ENCODE data around the gene KIAA1217. TPM values are rescaled to one million over a fixed set of nuclear protein-coding genes. Genes with fewer than 3 reads are reported as not detected.

Gene KIAA1217
- total RNA-seq, 4 donors from 2014 or later = 67.3 to 104 (median 89.8) TPM

DNA sequence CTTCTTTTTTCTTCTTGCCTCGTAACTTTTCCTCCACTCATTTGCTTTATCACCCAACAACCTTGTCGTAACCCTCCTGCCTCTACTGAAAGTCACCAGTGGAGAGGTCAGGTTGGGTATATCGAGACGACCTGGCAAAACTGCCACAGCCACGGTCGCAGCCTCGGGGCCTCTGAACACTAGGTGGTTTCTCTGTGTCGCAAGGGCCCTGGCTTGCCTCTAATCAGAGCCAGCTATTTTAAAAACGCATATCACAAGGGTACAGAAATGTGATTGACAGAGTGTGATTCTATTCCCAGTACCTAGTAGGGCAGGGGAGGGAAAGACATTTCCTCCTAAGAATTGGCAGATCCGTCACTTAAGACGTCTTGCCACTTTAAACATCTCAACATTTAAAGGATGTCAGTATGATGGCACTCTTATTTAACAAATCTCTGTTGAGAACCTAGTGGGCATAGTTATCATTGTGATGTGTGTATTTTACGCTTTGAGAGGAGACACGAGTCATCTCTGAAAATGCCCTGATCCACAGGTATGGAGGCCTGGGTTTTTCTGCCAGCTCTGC lies 317.2 kb downstream of the KIAA1217 start:
- H3K27ac ChIP-seq = no peak overlapping the region
- H3K27me3 ChIP-seq = no peaks in the 10 kb centered on the region
- DNase-seq = no peak
- peaks cover 22 to 40% of the 10 kb centered on the region in 2 donors for H3K36me3 ChIP-seq
- no peak for TF ChIP-seq POLR2A (IDR thresholded peaks at IDR 0.05)
- TF ChIP-seq, protein P1, sequence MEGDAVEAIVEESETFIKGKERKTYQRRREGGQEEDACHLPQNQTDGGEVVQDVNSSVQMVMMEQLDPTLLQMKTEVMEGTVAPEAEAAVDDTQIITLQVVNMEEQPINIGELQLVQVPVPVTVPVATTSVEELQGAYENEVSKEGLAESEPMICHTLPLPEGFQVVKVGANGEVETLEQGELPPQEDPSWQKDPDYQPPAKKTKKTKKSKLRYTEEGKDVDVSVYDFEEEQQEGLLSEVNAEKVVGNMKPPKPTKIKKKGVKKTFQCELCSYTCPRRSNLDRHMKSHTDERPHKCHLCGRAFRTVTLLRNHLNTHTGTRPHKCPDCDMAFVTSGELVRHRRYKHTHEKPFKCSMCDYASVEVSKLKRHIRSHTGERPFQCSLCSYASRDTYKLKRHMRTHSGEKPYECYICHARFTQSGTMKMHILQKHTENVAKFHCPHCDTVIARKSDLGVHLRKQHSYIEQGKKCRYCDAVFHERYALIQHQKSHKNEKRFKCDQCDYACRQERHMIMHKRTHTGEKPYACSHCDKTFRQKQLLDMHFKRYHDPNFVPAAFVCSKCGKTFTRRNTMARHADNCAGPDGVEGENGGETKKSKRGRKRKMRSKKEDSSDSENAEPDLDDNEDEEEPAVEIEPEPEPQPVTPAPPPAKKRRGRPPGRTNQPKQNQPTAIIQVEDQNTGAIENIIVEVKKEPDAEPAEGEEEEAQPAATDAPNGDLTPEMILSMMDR (IDR thresholded peaks at IDR 0.05) = no peak
- H3K4me1 ChIP-seq = no peaks in the 10 kb centered on the region
- intact Hi-C loops (cut with DNase I) = no loop called here
- no peaks in the 10 kb centered on the region for H3K9me3 ChIP-seq
- 92 to 96% methylated on average over 13 of the region's 13 CpGs for WGBS, 2 donors
- H3K4me3 ChIP-seq (replicated peaks in 1 of 3) = no peak overlapping the region

DNA sequence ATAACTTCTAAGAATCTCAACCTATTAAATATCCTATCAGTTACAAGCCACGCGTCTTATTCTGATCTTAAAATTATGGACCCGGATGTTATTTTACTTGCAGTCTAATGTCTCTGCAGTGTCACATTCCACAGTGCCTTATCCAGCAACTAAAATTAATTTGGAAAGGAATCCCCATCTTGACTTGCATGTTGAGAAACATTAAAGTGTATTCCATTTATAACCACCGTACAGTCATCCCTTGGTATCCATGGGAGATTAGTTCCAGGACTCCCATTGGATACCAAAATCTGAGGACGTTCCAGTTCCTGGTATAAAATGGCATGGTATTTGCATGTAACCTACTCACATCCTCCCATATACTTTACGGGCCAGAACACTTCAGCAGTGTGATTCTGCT lies 320.0 kb downstream of the KIAA1217 start:
- no peaks in the 10 kb centered on the region for H3K9me3 ChIP-seq
- peaks cover 41 to 48% of the 10 kb centered on the region in 2 donors for H3K36me3 ChIP-seq
- intact Hi-C loops (cut with DNase I) = no loop called here
- no peaks in the 10 kb centered on the region for H3K4me1 ChIP-seq
- H3K27me3 ChIP-seq = no peaks in the 10 kb centered on the region
- no peak for DNase-seq
- H3K4me3 ChIP-seq (replicated peaks in 1 of 3) = no peak overlapping the region
- WGBS, 2 donors = 94 to 95% methylated on average over 6 of the region's 6 CpGs
- TF ChIP-seq POLR2A (IDR thresholded peaks at IDR 0.05) = no peak
- TF ChIP-seq, protein P1 (IDR thresholded peaks at IDR 0.05) = no peak
- H3K27ac ChIP-seq = no peak overlapping the region

DNA sequence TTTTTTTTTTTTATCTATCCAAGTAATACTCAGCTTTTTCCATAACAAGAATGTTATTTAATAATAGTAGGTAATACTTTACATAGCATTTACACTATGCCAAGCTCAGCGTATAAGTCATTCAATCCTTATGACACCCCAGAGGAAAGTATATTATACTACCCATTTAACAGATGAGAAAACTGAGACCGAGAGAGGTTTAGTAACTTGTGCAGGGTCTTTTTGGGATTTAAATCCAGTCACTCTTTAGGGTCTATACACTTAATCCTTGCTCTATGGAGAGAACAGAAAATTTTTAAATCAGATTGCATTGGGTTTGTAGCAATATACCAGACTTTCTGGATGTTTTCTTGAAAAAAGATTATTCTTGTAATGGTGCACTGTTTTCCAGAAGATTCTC lies 322.5 kb downstream of the KIAA1217 start:
- Histone ChIP-seq H3K4me1 (no peaks in the 10 kb centered on the region), H3K36me3 (peaks cover 51 to 58% of the 10 kb centered on the region in 2 donors), H3K9me3 (no peaks in the 10 kb centered on the region), H3K27me3 (no peaks in the 10 kb centered on the region), H3K27ac (no peak overlapping the region), H3K4me3 (replicated peaks in 1 of 3) (no peak overlapping the region)
- 97 to 98% methylated on average over 2 of the region's 2 CpGs for WGBS, 2 donors
- intact Hi-C loops (cut with DNase I) = no loop called here
- TF ChIP-seq, protein P1 (IDR thresholded peaks at IDR 0.05) = no peak
- TF ChIP-seq POLR2A (IDR thresholded peaks at IDR 0.05) = no peak
- DNase-seq = no peak

DNA sequence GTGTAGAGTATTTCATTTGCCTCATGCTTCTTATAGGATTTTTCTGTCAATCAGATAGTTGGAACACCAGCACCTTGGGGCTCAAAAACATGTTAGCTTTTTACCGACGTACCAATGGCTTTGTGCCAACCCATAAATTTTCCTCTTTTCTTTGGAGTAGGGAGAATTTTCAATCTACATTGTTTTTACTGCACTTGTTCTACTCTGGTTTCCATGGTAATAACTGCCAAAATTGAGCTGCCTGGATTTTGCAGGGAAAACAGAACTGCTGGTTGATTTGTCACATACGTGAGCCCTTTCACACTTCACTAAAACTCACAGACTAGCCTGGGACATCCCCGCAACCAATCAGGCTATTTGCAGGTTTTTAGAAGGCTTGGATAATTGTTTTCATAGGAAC lies 325.0 kb downstream of the KIAA1217 start:
- DNase-seq = no peak
- TF ChIP-seq, protein P1 (IDR thresholded peaks at IDR 0.05) = no peak
- peaks cover 54 to 62% of the 10 kb centered on the region in 2 donors for H3K36me3 ChIP-seq
- H3K9me3 ChIP-seq = no peaks in the 10 kb centered on the region
- intact Hi-C loops (cut with DNase I) = no loop called here
- H3K4me3 ChIP-seq (replicated peaks in 1 of 3) = no peak overlapping the region
- H3K4me1 ChIP-seq = no peaks in the 10 kb centered on the region
- no peaks in the 10 kb centered on the region for H3K27me3 ChIP-seq
- 73 to 76% methylated on average over 4 of the region's 4 CpGs for WGBS, 2 donors
- H3K27ac ChIP-seq = no peak overlapping the region

DNA sequence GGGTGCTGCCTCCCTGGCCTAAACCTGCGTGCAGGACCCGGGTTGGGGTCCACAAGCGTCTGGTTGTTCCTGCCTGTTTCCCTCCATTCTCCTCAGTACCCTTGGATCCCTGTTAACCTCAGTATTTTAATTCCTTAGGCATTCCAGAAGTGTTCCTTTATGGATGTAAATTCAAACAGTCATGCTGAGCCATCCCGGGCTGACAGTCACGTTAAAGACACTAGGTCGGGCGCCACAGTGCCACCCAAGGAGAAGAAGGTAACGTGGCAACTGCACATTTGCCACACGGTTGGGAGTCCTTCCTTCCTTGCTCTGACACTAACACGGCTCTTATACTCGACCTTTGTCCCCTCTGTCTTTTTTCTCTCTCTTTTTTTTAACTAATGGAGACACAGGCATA lies 327.7 kb downstream of the KIAA1217 start:
- DNase-seq = no peak
- no peaks in the 10 kb centered on the region for H3K27me3 ChIP-seq
- peaks cover 63 to 81% of the 10 kb centered on the region in 2 donors for H3K36me3 ChIP-seq
- intact Hi-C loops (cut with DNase I) = no loop called here
- H3K9me3 ChIP-seq = no peaks in the 10 kb centered on the region
- no peak for TF ChIP-seq POLR2A (IDR thresholded peaks at IDR 0.05)
- TF ChIP-seq, protein P1 (IDR thresholded peaks at IDR 0.05) = no peak
- 90% methylated on average over 11 of the region's 11 CpGs for WGBS, 2 donors
- no peak overlapping the region for H3K4me3 ChIP-seq (replicated peaks in 1 of 3)
- no peak overlapping the region for H3K27ac ChIP-seq
- no peaks in the 10 kb centered on the region for H3K4me1 ChIP-seq

Measured in thyroid gland (tissue), 4 donors.